ENCODE data around the gene CMC2.

- TF ChIP-seq, protein P1, sequence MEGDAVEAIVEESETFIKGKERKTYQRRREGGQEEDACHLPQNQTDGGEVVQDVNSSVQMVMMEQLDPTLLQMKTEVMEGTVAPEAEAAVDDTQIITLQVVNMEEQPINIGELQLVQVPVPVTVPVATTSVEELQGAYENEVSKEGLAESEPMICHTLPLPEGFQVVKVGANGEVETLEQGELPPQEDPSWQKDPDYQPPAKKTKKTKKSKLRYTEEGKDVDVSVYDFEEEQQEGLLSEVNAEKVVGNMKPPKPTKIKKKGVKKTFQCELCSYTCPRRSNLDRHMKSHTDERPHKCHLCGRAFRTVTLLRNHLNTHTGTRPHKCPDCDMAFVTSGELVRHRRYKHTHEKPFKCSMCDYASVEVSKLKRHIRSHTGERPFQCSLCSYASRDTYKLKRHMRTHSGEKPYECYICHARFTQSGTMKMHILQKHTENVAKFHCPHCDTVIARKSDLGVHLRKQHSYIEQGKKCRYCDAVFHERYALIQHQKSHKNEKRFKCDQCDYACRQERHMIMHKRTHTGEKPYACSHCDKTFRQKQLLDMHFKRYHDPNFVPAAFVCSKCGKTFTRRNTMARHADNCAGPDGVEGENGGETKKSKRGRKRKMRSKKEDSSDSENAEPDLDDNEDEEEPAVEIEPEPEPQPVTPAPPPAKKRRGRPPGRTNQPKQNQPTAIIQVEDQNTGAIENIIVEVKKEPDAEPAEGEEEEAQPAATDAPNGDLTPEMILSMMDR (IDR thresholded peaks at IDR 0.05): no peak
- no peak for TF ChIP-seq POLR2A (IDR thresholded peaks at IDR 0.05)
These were observed 48.4 kb downstream of the CMC2 start for GRCh38 chr16:80958284-80958683.

Data from testis (tissue), 2 donors.